T-helper 17 cell (primary cell): ENCODE measurements around the gene DOP1A. TPM values are rescaled to one million over a fixed set of nuclear protein-coding genes. Genes with fewer than 3 reads are reported as not detected.
A peak's percentile ranks its signal among the peaks of the same experiment; 100 is the strongest.
"Not testable (repeated sequence)": the region's sequence is repeated elsewhere in the genome, so short reads cannot be mapped to it uniquely, and the experiment has no call there.

ENCODE experiments used
- ATAC-seq: fragments of 150-1000 bp; cut with Tn5 transposase; 2 replicates; pipeline ENCODE4 v1.10.0; 2021; ENCODE audit warnings: mild to moderate bottlenecking, moderate library complexity
- DNase-seq, 3 donors: peaks; one replicate each; pipeline versions ENCODE4 v3.0.0 to v3.0.0-alpha.2; 2020 to 2021
- H3K9me3 ChIP-seq: one replicate; pipeline ENCODE4 v1.7.0; 2013; ENCODE audit warnings: low read length, mild to moderate bottlenecking; ENCODE audit not compliant: control insufficient read depth, poor library complexity, severe bottlenecking
- H3K27ac Mint-ChIP-seq: one replicate; pipeline ENCODE4 v1.8.0; 2022; ENCODE audit warnings: mild to moderate bottlenecking, moderate library complexity, mixed read lengths
- H3K27me3 Mint-ChIP-seq: one replicate; pipeline ENCODE4 v1.8.0; 2022; ENCODE audit warnings: mixed read lengths
- H3K36me3 Mint-ChIP-seq: one replicate; pipeline ENCODE4 v1.8.0; 2022; ENCODE audit warnings: low read depth, mixed read lengths
- H3K4me1 Mint-ChIP-seq: one replicate; pipeline ENCODE4 v1.8.0; 2022; ENCODE audit warnings: mild to moderate bottlenecking, mixed read lengths
- H3K4me3 Mint-ChIP-seq: one replicate; pipeline ENCODE4 v1.8.0; 2022; ENCODE audit warnings: mild to moderate bottlenecking, moderate library complexity, mixed read lengths
- total RNA-seq, 4 donors: library from RNA in 2 of 4; stranded (reverse) in 2 of 4; gene quantifications; one replicate each; pipeline ENCODE4 v1.2.3 and lab custom pipeline; 2022 to 2026

DOP1A gene
- total RNA-seq, 2 donors from 2014 or later, result 18.9 to 19.2 TPM

DNA sequence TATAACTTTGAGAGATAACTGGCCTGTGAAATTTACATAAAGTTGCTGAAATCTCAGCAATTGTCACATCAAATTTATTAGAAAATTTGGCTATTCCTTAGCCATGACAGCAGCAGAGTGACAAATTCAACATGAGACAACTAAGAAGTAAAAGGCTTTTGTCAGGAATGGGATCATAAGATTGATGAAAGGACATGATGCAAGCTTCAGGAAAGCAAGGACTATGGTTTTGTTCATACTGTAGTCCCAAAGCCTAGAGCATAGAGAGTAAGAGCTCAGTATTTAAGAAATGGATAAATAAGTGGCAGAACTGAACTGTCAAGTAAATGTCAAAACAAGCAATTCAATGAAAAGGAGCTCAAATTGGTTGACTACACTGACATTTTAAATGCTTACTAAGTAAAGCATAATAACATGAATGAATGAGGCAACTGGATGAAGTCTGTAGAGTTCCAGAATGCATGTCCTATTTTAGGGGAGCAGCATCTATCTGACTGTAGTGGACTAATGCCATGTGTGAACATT, 113.0 kb downstream of the DOP1A start:
- Mint-ChIP-seq H3K36me3 (peaks cover 14% of the 10 kb centered on the region), H3K4me1 (peaks cover 9% of the 10 kb centered on the region), H3K27ac (no peak overlapping the region), H3K27me3 (no peaks in the 10 kb centered on the region), H3K4me3 (no peak overlapping the region)
- DNase-seq (no peak), ATAC-seq (no peak)
- H3K9me3 ChIP-seq, result no peaks in the 10 kb centered on the region

GRCh38 chr6:83182114-83182513, 114.6 kb downstream of the DOP1A start:
- Mint-ChIP-seq H3K27ac (no peak overlapping the region), H3K27me3 (no peaks in the 10 kb centered on the region), H3K36me3 (peaks cover 17% of the 10 kb centered on the region), H3K4me3 (no peak overlapping the region), H3K4me1 (peaks cover 12% of the 10 kb centered on the region)
- no peak for ATAC-seq
- no peaks in the 10 kb centered on the region for H3K9me3 ChIP-seq
- DNase-seq, result no peak

DNA sequence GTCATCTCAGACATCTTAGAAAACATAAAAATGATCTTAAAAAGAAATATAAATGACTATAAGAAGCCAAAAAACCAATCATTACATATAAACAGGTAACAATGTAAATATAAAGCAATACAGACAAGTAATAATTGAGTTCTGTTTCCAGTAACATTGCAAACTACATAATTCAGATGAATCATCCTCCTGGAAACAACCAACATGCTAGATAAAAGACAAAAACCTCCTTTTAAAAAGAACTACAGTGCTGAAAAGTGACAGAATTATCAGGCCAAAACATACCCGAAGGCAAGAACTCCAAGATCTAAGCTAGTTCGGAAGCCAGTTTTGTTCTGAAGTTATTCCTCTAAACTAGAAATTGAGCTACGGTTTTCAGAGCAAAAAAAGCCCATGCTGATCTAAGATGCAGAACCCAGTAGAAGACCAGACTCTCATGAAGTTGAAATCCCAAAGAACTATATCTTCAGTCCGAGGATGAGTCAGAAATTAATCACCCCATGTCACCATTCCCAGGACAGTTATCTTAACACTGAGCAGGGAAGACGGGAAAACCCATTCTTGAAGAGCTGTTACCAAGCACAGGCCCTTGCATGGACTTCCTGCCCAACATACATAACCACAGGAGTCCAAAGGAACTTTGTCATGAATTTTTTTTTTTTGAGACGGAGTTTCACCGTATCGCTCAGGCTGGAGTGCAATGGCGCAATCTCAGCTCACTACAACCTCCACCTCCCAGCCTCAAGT, 115.8 kb downstream of the DOP1A start:
- Mint-ChIP-seq H3K4me3 (no peak overlapping the region), H3K27ac (no peak overlapping the region), H3K36me3 (peaks cover 13% of the 10 kb centered on the region), H3K4me1 (peaks cover 11% of the 10 kb centered on the region), H3K27me3 (no peaks in the 10 kb centered on the region)
- no peak for DNase-seq
- no peaks in the 10 kb centered on the region for H3K9me3 ChIP-seq
- no peak for ATAC-seq

DNA sequence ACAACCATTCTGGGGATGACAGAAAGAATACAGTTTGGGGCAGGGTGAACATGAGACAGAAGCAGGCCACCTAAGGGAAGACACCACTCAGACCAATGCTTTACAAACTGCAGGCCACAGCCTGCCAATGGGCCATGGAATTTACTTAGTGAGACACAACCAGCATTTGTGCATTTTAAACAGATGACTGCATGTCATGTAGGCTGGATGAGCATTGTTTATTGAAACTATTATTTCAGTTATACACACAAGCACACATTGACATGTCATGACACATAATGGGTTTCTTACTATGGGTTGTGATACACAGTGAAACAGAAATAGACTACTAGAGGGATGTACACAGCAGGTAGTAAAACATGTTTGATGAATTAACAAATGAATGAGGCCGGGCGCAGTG, 117.6 kb downstream of the DOP1A start:
- no peak overlapping the region for H3K4me3 Mint-ChIP-seq
- no peaks in the 10 kb centered on the region for H3K27me3 Mint-ChIP-seq
- ATAC-seq, result no peak
- H3K27ac Mint-ChIP-seq, result no peak overlapping the region
- H3K4me1 Mint-ChIP-seq, result peaks cover 13% of the 10 kb centered on the region
- no peak for DNase-seq
- H3K9me3 ChIP-seq, result no peaks in the 10 kb centered on the region
- H3K36me3 Mint-ChIP-seq, result peaks cover 11% of the 10 kb centered on the region

GRCh38 chr6:83188501-83188900, 121.0 kb downstream of the DOP1A start:
- Mint-ChIP-seq H3K27ac (no peak overlapping the region), H3K27me3 (no peaks in the 10 kb centered on the region), H3K4me1 (peaks cover 16% of the 10 kb centered on the region), H3K36me3 (peaks cover 11% of the 10 kb centered on the region), H3K4me3 (no peak overlapping the region)
- no peak for DNase-seq
- H3K9me3 ChIP-seq, result no peaks in the 10 kb centered on the region
- no peak for ATAC-seq

GRCh38 chr6:83190626-83191025, 123.2 kb downstream of the DOP1A start:
- no peaks in the 10 kb centered on the region for H3K27me3 Mint-ChIP-seq
- ATAC-seq (no peak), DNase-seq (no peak)
- H3K4me1 Mint-ChIP-seq, result peaks cover 19% of the 10 kb centered on the region
- no peak overlapping the region for H3K4me3 Mint-ChIP-seq
- H3K9me3 ChIP-seq, result no peaks in the 10 kb centered on the region
- H3K27ac Mint-ChIP-seq, result no peak overlapping the region
- H3K36me3 Mint-ChIP-seq, result peaks cover 6% of the 10 kb centered on the region

GRCh38 chr6:83191974-83192373, 124.5 kb downstream of the DOP1A start:
- peaks cover 20% of the 10 kb centered on the region for H3K4me1 Mint-ChIP-seq
- H3K9me3 ChIP-seq, ATAC-seq, H3K27me3 Mint-ChIP-seq, H3K36me3 Mint-ChIP-seq, DNase-seq: not testable (repeated sequence)
- peak overlapping the region; percentile 93 for H3K27ac Mint-ChIP-seq
- H3K4me3 Mint-ChIP-seq, result peak overlapping the region; percentile 98

DNA sequence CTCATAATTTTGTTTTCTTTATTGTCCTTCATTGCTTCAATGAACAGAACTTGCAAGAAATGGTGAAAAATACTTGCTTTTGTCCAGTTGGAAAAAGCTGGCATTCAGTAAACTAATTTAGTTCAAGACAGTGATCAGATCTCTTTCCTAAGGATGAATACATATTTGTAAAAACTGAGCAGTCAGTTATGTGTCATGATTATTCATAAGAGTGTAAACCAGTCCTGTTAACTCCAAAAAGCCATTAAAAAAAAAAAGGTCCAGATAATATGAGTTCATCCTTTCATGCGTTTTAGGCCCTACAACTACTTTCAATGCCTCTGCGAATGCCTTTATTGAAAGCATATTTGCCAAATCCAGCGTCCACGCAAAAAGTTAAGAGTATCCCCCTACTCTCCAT, 125.0 kb downstream of the DOP1A start:
- Mint-ChIP-seq H3K4me1 (peaks cover 20% of the 10 kb centered on the region), H3K27ac (peak overlapping the region; percentile 93), H3K27me3 (no peaks in the 10 kb centered on the region), H3K4me3 (peak overlapping the region; percentile 98), H3K36me3 (peaks cover 3% of the 10 kb centered on the region)
- no peaks in the 10 kb centered on the region for H3K9me3 ChIP-seq
- ATAC-seq, result no peak
- DNase-seq, result no peak

DNA sequence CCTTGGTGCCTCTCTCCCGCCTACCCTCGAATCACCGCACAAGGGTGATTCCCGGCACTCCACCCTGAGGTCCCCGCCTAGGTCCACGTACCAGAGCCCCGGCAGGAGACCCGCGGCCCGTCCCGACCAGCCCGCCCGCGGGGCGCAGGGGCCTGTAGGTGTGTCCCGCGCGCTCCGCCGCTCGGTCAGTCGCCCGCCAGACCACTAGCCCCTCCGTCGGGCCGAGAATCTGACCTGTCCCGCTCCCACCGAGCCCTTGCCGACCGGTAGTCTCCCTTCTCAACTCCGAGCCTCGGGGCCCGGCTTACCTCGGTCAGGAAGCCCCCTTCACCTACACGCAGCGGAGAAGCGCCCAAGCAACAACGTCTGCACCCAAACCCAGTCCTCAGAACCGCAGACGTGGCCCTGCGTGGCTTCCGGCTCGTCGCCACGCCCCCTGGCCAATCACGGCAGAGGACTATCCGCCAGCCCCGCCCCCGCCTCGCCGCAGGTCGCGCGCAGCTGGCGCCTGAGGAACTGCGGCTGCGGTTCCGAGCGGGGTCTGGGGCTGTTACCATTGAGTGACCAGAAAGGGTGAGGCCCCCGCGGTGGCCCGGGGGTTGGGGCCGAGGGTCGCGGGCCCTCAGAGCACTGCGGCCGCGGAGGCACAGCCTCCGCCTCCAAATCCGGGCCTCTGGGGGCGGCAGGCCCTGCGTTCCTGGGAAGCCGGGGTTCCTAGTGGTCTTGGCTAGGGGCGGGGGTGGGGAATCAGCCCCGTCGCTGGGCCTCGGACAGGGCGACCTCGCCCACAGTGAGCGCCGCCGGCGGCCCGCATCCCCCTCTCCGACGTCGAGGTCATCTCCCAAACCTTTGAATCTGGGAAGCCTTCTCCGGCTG, 125.6 kb downstream of the DOP1A start, which contains the start of the genes PGM3 and RWDD2A:
Gene PGM3, minus strand, starts transcription at position 395 of the 876 bp plus-strand sequence. CDS start 2,253 bp downstream, outside the sequence.
Gene RWDD2A, plus strand, starts transcription at position 487 of the 876 bp plus-strand sequence. CDS start 1,095 bp downstream, outside the sequence.
- Mint-ChIP-seq H3K4me1 (peaks cover 20% of the 10 kb centered on the region), H3K4me3 (peak within 1 kb of the TSS; percentile 98)
- ATAC-seq, result peak; percentile 98

DNA sequence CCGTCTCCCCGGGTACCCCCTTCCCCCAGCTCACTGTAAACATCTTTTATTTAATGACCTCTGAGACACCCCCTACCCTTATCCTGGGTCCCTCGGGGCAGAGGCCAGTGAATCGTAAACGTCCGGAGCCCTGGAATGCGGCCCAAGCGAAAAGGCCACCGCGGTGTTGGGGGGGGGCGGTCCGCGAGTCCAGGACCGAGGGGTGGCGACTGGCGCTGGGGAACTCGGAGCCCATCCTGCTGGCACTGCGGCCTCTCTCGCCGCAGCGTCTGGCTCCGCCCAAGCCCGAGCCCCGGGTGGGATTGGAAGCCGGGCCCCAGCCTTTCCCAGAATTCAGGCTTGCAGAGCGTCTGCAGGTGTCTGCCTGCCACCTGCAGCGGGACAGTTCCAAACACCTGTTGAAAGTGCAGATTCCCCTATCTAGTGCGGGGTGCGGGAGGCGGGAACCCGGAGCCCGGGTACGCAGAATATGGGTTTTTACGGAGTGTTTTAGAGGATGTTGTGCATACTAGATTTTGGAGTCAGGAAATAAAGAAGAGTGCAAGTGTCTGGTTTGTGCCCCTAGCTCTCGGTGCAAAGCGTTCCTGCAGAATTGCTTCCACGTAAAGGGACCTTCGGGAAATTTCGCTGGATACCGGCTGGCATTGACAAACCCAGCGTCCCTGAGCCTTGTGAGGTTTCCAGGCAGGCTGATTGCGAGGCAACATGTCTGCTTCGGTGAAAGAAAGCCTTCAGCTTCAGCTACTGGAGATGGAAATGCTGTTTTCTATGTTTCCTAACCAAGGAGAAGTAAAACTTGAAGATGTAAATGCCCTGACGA, 126.5 kb downstream of the DOP1A start:
- H3K4me3 Mint-ChIP-seq, result peak overlapping the region; percentile 98
- DNase-seq (peak in 2 of 3 donors; percentile 27 to 28), ATAC-seq (no peak)
- no peaks in the 10 kb centered on the region for H3K27me3 Mint-ChIP-seq
- H3K9me3 ChIP-seq, result no peaks in the 10 kb centered on the region
- peaks cover 3% of the 10 kb centered on the region for H3K36me3 Mint-ChIP-seq
- H3K4me1 Mint-ChIP-seq, result peaks cover 22% of the 10 kb centered on the region
- peak overlapping the region; percentile 93 for H3K27ac Mint-ChIP-seq

More for the DNA sequence above, 125.6 kb downstream of the DOP1A start, which contains the start of the genes PGM3 and RWDD2A:
- DNase-seq, result peak; percentile 84 to 91 (median 87)
- peak within 1 kb of the TSS; percentile 93 for H3K27ac Mint-ChIP-seq
- H3K36me3 Mint-ChIP-seq, result peaks cover 3% of the 10 kb centered on the region
- no peaks in the 10 kb centered on the region for H3K27me3 Mint-ChIP-seq
- H3K9me3 ChIP-seq, result no peaks in the 10 kb centered on the region

DNA sequence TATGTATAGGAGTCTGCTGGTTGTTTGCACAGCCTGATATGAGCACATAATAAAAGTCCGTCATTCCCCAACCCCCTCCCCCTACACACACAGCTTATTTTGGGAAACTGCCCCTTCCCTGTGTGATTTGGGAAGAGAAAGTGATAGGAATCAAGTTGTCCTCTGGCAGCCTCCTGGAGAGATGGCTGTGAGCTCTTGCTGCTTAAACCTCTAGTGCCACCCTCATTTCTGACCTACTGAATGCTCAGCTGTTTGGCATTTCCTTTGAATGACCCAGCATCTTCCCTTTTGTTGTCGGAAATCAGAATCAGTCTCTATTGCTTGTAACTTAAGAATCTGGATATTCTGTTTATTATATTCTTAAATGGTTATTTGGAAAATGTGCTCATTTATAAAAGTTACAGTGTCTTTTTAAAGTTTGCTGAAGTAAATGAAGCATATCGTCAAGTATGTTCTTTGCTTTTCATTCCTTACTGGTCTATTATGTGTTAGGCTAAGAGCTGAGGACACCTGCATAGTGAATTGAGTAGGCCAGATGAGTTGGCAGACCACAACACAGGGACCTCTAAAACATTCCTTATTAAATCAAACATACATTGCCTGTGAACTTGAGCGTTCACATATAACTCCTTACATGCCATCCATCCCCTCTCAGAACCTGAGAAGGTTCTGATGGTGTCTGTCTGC, 131.2 kb downstream of the DOP1A start:
- Mint-ChIP-seq H3K27ac (no peak overlapping the region), H3K36me3 (no peaks in the 10 kb centered on the region), H3K27me3 (no peaks in the 10 kb centered on the region), H3K4me3 (no peak overlapping the region), H3K4me1 (peaks cover 12% of the 10 kb centered on the region)
- no peaks in the 10 kb centered on the region for H3K9me3 ChIP-seq
- ATAC-seq (no peak), DNase-seq (no peak)
